Peyer's patch (tissue), 4 donors: ENCODE results near the gene ATP11A.

Source experiments
- CTCF ChIP-seq, 6 experiments: fragments of 450-650 bp in 4 of 6; fragments of 200-600 bp in 2 of 6; sonication (generic) in 1 of 6; IDR thresholded peaks; one replicate each; pipeline ENCODE4 v1.5.1; 2017 to 2019; ENCODE audit warnings: antibody characterized with exemption in 6 of 6, mild to moderate bottlenecking in 3 of 6, moderate library complexity in 1 of 6
- POLR2A ChIP-seq, 2 donors: fragments of 450-650 bp; IDR thresholded peaks; one replicate each; pipeline ENCODE4 v1.5.1; 2017; ENCODE audit warnings: antibody characterized with exemption in 2 of 2, mild to moderate bottlenecking in 2 of 2, moderate library complexity in 2 of 2

GRCh38 chr13:112651311-112651710 is 38.5 kb upstream of the ATP11A start:
- TF ChIP-seq CTCF (IDR thresholded peaks at IDR 0.05), result no peak
- TF ChIP-seq POLR2A (IDR thresholded peaks at IDR 0.05), result no peak
